Mucosa of stomach (tissue), 1 donor: Measurements from ENCODE around the gene AMZ2.

Experiments
- H3K27me3 ChIP-seq: one replicate; pipeline ENCODE4 v1.7.0; 2013; ENCODE audit warnings: mild to moderate bottlenecking, low read length; ENCODE audit not compliant: control insufficient read depth, insufficient read depth
- H3K36me3 ChIP-seq: one replicate; pipeline ENCODE4 v1.7.0; 2013; ENCODE audit warnings: low read length; ENCODE audit not compliant: control insufficient read depth, insufficient read depth
- H3K4me1 ChIP-seq: one replicate; pipeline ENCODE4 v1.7.0; 2013; ENCODE audit warnings: mild to moderate bottlenecking, low read length; ENCODE audit not compliant: control insufficient read depth, insufficient read depth
- H3K4me3 ChIP-seq: one replicate; pipeline ENCODE4 v1.7.0; 2013; ENCODE audit warnings: low read length
- H3K9ac ChIP-seq: one replicate; pipeline ENCODE4 v1.7.0; 2013; ENCODE audit warnings: mild to moderate bottlenecking, low read length, moderate library complexity
- H3K9me3 ChIP-seq: one replicate; pipeline ENCODE4 v1.7.0; 2013; ENCODE audit warnings: mild to moderate bottlenecking, low read length, moderate library complexity; ENCODE audit not compliant: control insufficient read depth
- donor health status: Pancreatic carcinoma.

The AMZ2 gene

DNA sequence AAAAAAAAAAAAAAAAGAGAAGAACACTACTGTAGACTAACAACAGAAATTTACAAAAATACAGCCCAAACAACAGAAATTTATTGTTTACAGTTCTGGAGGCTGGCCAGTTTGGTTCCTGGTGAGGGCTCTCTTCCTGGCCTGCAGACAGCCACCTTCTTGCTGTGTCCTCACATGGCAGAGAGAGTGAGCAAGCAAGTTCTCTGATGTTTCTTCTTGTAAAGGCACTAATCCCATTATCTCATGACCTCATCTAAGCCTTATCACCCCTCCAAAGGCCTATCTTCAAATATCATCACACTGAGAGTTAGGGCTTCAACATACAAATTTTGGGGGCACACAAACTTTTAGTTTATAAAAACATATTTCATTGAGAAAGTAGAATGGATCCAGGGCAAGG is 50.8 kb downstream of the AMZ2 start:
- Histone ChIP-seq H3K4me1 (peaks cover 10% of the 10 kb centered on the region), H3K36me3 (no peaks in the 10 kb centered on the region), H3K9me3 (no peaks in the 10 kb centered on the region), H3K4me3 (no peak overlapping the region), H3K9ac (no peak overlapping the region), H3K27me3 (no peaks in the 10 kb centered on the region)

DNA sequence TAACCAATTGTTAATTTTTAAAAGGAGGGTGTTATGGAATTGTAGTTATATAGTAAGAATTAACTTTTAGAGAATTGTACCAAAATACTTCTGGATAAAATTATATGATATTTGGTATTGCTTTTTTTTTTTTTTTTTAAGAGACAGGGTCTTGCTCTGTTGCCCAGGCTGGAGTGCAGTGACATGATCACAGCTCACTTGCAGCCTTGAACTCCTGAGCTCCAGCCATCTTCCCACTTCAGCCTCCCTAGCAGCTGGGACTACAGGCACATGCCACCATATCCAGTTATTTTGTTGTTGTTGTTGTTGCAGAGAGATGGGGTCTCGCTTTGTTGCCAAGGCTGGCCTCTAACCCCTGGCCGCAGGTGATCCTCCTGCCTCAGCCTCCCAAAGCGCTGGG is 52.0 kb downstream of the AMZ2 start:
- Histone ChIP-seq H3K4me1 (peaks cover 10% of the 10 kb centered on the region), H3K4me3 (no peak overlapping the region), H3K9ac (no peak overlapping the region), H3K9me3 (no peaks in the 10 kb centered on the region), H3K36me3 (no peaks in the 10 kb centered on the region), H3K27me3 (no peaks in the 10 kb centered on the region)

DNA sequence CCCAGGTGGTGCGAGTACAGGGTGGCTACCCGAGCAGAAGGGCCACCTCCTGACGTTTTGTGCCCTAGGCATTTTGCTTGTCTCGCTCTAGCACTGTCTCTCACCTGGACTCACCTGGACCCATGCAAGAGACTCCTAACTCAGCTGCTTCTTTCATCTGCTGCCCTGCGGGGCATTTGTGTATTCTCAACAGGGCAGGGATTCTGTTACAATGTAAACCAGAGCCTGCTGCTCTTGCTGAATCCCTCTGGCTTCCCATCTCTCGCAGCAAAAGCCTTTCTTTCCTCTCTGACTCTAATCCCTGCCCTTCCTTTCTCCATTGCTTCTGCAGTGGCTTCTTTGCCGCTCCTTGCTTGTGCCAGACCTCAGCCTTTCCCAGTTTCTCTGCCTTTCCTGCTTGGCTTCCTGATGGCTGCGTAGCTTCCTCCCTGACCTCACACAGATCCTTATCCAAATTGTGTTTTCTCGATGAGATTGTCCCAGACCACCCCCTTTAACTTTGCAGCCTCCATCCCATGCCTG is 53.7 kb downstream of the AMZ2 start:
- H3K4me1 ChIP-seq, result peaks cover 11% of the 10 kb centered on the region
- no peaks in the 10 kb centered on the region for H3K27me3 ChIP-seq
- H3K9ac ChIP-seq, result no peak overlapping the region
- H3K9me3 ChIP-seq, result no peaks in the 10 kb centered on the region
- no peak overlapping the region for H3K4me3 ChIP-seq
- no peaks in the 10 kb centered on the region for H3K36me3 ChIP-seq

DNA sequence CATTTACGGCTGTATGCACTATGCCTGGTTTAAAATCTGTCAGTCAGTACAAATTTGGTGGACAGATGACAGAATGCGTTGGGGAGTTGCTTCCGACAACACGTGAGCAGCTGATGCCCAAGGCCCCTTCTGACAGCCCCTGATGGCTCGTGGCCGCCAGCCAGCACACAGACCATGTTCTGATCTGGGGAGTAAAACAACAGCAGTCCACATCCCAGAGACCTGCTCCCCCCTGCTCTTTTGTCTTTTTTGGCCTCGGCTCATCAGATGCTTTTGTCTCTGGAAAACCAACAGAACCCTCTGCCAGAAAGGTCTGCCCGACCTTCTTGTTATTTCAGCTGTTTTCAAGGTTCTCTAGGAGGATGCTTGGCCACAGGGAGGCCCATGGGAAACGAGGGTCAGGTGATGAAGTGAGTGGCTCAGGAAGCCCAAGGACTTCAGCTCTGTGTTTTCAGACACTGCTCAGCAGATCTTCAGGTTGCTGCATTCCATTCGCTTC is 54.3 kb downstream of the AMZ2 start:
- Histone ChIP-seq H3K4me3 (no peak overlapping the region), H3K36me3 (no peaks in the 10 kb centered on the region), H3K27me3 (no peaks in the 10 kb centered on the region), H3K4me1 (peaks cover 5% of the 10 kb centered on the region), H3K9ac (no peak overlapping the region), H3K9me3 (no peaks in the 10 kb centered on the region)

DNA sequence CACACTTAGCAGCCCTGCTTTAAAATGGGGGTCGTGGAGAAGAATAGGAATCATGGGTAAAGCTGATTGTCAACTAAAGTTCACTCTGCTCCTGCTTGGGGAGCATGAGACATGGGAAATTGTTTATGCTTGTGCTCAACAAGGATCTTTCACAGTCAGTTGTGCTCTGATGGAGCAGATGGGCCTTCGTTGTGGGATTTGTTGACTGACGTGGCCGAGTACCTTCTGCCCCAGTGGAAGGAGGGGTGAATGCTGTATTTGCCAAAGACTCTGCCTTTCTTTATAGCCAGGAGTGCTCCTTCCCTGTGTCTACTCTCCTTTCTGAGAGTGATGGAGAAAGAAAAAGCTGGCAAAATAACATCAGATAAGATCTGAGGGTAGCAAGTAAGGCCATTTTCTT is 54.8 kb downstream of the AMZ2 start:
- Histone ChIP-seq H3K9ac (no peak overlapping the region), H3K4me1 (peaks cover 3% of the 10 kb centered on the region), H3K27me3 (no peaks in the 10 kb centered on the region)

DNA sequence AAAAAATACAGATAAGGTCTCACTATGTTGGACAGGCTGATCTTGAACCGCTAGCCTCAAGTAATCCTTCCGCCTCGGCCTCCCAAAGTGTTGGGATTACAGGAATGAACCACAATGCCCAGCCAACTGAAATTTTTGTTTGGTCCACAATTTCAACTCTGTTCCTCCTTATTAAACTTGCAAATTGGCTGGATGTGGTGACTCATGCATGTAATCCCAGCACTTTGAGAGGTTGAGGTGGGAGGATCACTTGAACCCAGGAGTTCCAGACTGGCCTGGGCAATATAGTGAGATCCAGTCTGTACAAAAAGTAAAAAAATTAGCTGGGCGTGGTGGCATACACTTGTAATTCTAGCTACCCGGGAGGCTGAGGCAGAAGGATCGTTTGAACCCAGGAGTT is 56.9 kb downstream of the AMZ2 start:
- no peaks in the 10 kb centered on the region for H3K27me3 ChIP-seq
- H3K9me3 ChIP-seq, result no peaks in the 10 kb centered on the region
- H3K4me1 ChIP-seq, result peaks cover 3% of the 10 kb centered on the region
- no peaks in the 10 kb centered on the region for H3K36me3 ChIP-seq
- H3K9ac ChIP-seq, result no peak overlapping the region
- no peak overlapping the region for H3K4me3 ChIP-seq

More for the DNA sequence above, 54.8 kb downstream of the AMZ2 start:
- no peaks in the 10 kb centered on the region for H3K9me3 ChIP-seq
- H3K36me3 ChIP-seq, result no peaks in the 10 kb centered on the region
- H3K4me3 ChIP-seq, result no peak overlapping the region

DNA sequence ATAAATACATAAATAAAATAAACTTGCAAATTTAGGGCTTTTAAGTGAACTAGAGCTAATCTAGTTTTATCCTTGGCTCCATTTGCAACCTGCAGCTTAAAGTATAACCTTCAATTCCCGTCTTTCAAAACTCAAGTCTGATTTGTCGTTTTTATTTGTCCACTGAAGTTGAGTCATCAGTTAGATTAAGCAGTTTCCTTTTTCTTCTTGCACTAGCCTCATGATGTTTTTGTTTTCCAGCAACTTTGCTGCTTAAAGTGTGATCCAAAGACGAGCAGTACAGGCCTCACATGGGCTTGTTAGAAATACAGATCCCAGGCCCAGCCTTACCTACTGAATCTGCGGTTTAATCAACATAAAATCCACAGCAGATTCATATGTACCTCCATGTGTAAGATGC is 57.3 kb downstream of the AMZ2 start:
- H3K27me3 ChIP-seq, result no peaks in the 10 kb centered on the region
- H3K4me1 ChIP-seq, result peaks cover 3% of the 10 kb centered on the region
- H3K9me3 ChIP-seq, result no peaks in the 10 kb centered on the region
- H3K36me3 ChIP-seq, result no peaks in the 10 kb centered on the region
- no peak overlapping the region for H3K9ac ChIP-seq
- H3K4me3 ChIP-seq, result no peak overlapping the region
